ENCODE data around the gene B3GALNT2. TPM values are rescaled to one million over a fixed set of nuclear protein-coding genes. Genes with fewer than 3 reads are reported as not detected.

The B3GALNT2 gene
- total RNA-seq, result 38.4 TPM

DNA sequence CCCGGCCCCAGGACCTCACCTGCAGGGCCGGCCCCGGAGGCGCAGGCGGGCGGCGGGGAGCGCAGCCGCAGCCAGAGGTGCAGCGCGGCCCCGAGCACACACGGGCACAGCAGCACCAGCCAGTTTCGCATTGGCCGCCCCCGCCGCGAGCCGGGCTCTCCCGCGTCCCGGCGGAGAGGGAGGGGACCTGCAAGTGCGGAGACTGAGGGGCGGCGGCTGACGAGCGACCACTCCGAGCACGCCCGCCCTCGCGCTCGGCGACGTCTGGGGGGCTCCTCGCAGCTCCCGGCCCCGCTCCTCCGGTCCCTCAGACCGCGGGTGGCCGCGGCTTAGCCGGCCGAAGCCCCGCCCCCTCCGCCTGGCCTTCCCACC lies at the start of gene B3GALNT2:
B3GALNT2 (minus strand) TSS at position 331 of the 372 bp plus-strand sequence; CDS start at position 131, 200 bp downstream.

Other genes starting within 250 kb of the B3GALNT2 start
- 102 TPM for gene ARID4B, start 176.3 kb downstream of the B3GALNT2 start, total RNA-seq
- 33.4 TPM for gene GGPS1, start 175.9 kb downstream of the B3GALNT2 start, total RNA-seq
- 26.4 TPM for gene TBCE, start 137.0 kb downstream of the B3GALNT2 start, total RNA-seq
- gene GNG4, start 145.3 kb upstream of the B3GALNT2 start, total RNA-seq, result 9.9 TPM